Stomach smooth muscle (tissue), 2 donors: ENCODE results near the gene MINPP1.

Source experiments
- H3K27ac ChIP-seq: one replicate; pipeline ENCODE4 v1.7.0; 2013; ENCODE audit warnings: mild to moderate bottlenecking, low read length, inconsistent platforms
- H3K27me3 ChIP-seq, 2 donors: one replicate each; pipeline ENCODE4 v1.7.0; 2013; ENCODE audit warnings: low read length in 2 of 2; ENCODE audit not compliant: insufficient read depth in 2 of 2, control insufficient read depth in 1 of 2
- H3K36me3 ChIP-seq, 2 donors: one replicate each; pipeline ENCODE4 v1.7.0; 2013; ENCODE audit warnings: low read length in 2 of 2; ENCODE audit not compliant: control insufficient read depth in 2 of 2, insufficient read depth in 2 of 2
- H3K4me1 ChIP-seq: one replicate; pipeline ENCODE4 v1.7.0; 2013; ENCODE audit warnings: low read length; ENCODE audit not compliant: control insufficient read depth, insufficient read depth
- H3K4me3 ChIP-seq, 2 donors: one replicate each; pipeline ENCODE4 v1.7.0; 2013; ENCODE audit warnings: low read length in 2 of 2
- H3K9ac ChIP-seq, 2 donors: one replicate each; pipeline ENCODE4 v1.7.0; 2013; ENCODE audit warnings: low read length in 2 of 2, mild to moderate bottlenecking in 1 of 2
- H3K9me3 ChIP-seq, 2 donors: one replicate each; pipeline ENCODE4 v1.7.0; 2013; ENCODE audit warnings: low read length in 2 of 2; ENCODE audit not compliant: control insufficient read depth in 2 of 2
- donor health status: healthy.
- donor health status: Pancreatic carcinoma.

MINPP1 gene

GRCh38 chr10:87546971-87547413, 42.3 kb downstream of the MINPP1 start:
- Histone ChIP-seq H3K27ac (no peak overlapping the region), H3K4me3 (no peak overlapping the region), H3K36me3 (peaks cover 4 to 9% of the 10 kb centered on the region in 2 donors), H3K27me3 (no peaks in the 10 kb centered on the region), H3K4me1 (no peaks in the 10 kb centered on the region), H3K9ac (no peak overlapping the region), H3K9me3 (no peaks in the 10 kb centered on the region)

DNA sequence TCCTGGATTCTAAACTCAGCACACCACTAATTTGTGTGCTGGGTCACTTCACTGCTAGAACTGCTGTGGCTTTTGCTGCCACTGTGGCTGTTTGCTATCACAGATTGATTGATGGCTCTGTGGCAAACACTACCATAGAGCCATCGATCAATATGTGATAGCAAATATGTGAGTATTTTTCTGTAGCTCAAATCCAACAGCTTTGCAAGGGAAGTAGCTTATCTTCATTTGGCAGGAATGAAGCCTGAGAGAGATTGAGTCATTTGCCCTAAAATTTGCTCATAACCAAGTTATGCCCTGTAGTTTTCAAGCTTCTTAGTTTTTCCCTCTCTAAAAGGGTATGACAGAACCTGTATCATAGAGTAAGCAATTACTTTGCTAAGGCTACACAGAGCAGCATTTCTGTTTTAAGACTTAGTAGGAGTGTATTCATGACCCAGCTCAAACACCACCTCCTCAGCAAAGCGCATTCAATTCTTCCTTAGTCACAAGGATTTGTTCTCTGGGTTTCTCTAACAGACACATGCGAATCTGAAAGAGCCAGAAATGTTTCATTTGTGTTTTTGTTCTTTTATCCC, 43.1 kb downstream of the MINPP1 start:
- H3K27me3 ChIP-seq = no peaks in the 10 kb centered on the region
- no peaks in the 10 kb centered on the region for H3K9me3 ChIP-seq
- H3K27ac ChIP-seq = no peak overlapping the region
- no peak overlapping the region for H3K4me3 ChIP-seq
- no peaks in the 10 kb centered on the region for H3K4me1 ChIP-seq
- H3K9ac ChIP-seq = no peak overlapping the region
- H3K36me3 ChIP-seq = peaks cover 4 to 8% of the 10 kb centered on the region in 2 donors

DNA sequence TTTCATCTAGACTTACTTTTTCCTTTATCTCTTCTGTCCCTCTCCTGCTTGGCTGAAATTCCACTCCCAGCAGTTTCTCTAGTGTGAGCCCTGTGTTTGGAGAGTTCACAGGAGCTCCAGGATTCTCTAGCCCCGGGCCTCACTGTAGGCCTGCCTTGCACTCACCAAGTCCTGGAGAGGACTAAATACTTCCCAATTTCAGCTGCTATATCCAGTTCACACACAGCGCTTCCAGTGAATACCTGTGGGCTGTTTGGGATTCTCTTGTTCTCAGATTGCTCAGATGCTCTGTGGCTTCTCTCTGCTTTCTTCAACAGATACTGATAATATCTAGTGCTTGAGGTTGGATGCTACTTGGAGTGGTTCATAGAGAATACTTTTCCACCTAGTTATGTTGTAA, 46.0 kb downstream of the MINPP1 start:
- Histone ChIP-seq H3K4me1 (no peaks in the 10 kb centered on the region), H3K4me3 (no peak overlapping the region), H3K36me3 (peaks cover 3 to 4% of the 10 kb centered on the region in 2 donors), H3K27ac (no peak overlapping the region), H3K27me3 (no peaks in the 10 kb centered on the region), H3K9ac (no peak overlapping the region), H3K9me3 (no peaks in the 10 kb centered on the region)

DNA sequence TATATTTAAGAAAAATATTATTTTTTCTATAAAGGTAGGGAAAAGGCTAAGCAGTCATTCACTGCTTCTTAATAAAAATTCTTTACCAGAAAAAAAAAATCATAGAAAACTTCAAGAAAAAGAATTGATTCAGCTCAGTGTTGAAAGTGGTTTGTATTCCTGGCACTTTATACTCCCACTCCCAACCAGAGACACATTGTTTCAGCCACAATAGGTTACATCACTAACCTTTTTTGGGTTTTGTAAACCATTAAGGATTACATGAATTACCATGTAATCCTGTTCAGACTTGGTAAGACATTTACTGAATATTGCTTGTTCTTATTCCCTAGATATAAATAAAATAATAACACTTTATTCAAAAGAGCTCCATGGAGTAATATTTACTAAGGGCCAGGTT, 46.6 kb downstream of the MINPP1 start:
- H3K4me3 ChIP-seq = no peak overlapping the region
- no peaks in the 10 kb centered on the region for H3K27me3 ChIP-seq
- peaks cover 3% of the 10 kb centered on the region in 2 donors for H3K36me3 ChIP-seq
- H3K9ac ChIP-seq = no peak overlapping the region
- H3K4me1 ChIP-seq = no peaks in the 10 kb centered on the region
- no peaks in the 10 kb centered on the region for H3K9me3 ChIP-seq
- no peak overlapping the region for H3K27ac ChIP-seq

- Histone ChIP-seq H3K27ac (no peak overlapping the region), H3K9ac (no peak overlapping the region), H3K36me3 (peaks cover 0 to 3% of the 10 kb centered on the region in 2 donors), H3K27me3 (no peaks in the 10 kb centered on the region), H3K4me1 (no peaks in the 10 kb centered on the region), H3K4me3 (no peak overlapping the region), H3K9me3 (no peaks in the 10 kb centered on the region)
Measured at GRCh38 chr10:87552248-87552929, 47.7 kb downstream of the MINPP1 start.

DNA sequence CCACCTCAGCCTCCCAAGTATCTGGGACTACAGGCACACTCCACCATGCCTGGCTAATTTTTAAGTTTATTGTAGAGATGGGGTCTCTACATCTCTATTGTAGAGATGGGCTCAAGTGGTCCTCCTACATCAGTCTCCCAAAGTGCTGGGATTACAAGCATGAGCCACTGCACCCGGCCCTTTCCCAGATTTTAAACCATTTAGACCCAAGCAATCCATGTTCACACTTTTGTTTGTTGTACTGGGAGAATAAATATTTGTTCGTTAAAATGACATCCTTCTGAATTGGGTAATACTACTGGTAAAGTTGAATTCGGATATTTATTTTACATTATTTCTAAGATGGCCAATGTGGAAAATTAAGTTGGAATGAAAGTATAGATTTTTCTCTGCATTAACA, 52.7 kb downstream of the MINPP1 start:
- Histone ChIP-seq H3K9ac (no peak overlapping the region), H3K27ac (no peak overlapping the region), H3K9me3 (no peaks in the 10 kb centered on the region), H3K36me3 (no peaks in the 10 kb centered on the region), H3K27me3 (no peaks in the 10 kb centered on the region), H3K4me3 (no peak overlapping the region), H3K4me1 (no peaks in the 10 kb centered on the region)

DNA sequence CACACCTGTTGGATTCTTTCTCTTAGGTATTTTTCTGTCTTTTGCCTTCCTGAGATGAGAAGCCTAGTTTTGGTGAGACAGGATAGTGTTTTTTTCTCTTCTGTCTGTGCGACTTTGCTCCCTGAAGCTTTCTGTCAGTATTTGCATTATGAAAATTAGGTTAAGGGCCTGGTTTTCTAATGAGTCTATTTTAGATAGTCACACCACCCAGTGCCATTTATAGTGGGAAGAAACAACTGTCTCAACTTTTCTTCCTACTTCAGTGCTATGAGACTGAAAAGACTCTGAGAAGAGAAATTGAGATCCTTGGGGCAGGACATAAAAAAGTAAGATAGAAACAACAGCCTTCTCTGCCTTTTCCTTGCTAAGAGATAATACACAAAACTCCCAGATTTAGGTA, 53.6 kb downstream of the MINPP1 start:
- Histone ChIP-seq H3K27me3 (no peaks in the 10 kb centered on the region), H3K36me3 (no peaks in the 10 kb centered on the region), H3K27ac (no peak overlapping the region), H3K9ac (no peak overlapping the region), H3K4me1 (no peaks in the 10 kb centered on the region), H3K9me3 (peaks cover 0 to under 1% of the 10 kb centered on the region in 2 donors), H3K4me3 (no peak overlapping the region)

DNA sequence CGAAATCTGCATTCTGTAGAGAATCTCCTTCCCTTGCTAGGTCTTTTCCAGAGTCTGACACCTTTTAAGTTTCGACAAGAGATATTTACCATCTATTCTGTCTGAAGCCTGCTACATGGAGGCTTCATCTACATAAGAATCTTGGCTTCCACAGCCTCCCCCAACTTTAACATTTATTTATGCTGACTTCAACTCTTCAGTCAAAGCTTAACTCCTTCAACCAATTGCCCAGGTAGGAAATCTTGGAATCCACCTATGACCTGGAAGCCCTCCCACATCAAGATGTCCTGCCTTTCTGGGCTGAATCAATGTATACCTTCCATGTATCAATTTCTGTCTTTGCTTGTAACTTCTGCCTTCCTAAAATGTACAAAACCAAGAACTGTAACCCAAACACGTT, 54.7 kb downstream of the MINPP1 start:
- Histone ChIP-seq H3K27ac (no peak overlapping the region), H3K4me1 (no peaks in the 10 kb centered on the region), H3K4me3 (no peak overlapping the region), H3K36me3 (no peaks in the 10 kb centered on the region), H3K9me3 (peaks cover 0 to 7% of the 10 kb centered on the region in 2 donors), H3K9ac (no peak overlapping the region), H3K27me3 (no peaks in the 10 kb centered on the region)

DNA sequence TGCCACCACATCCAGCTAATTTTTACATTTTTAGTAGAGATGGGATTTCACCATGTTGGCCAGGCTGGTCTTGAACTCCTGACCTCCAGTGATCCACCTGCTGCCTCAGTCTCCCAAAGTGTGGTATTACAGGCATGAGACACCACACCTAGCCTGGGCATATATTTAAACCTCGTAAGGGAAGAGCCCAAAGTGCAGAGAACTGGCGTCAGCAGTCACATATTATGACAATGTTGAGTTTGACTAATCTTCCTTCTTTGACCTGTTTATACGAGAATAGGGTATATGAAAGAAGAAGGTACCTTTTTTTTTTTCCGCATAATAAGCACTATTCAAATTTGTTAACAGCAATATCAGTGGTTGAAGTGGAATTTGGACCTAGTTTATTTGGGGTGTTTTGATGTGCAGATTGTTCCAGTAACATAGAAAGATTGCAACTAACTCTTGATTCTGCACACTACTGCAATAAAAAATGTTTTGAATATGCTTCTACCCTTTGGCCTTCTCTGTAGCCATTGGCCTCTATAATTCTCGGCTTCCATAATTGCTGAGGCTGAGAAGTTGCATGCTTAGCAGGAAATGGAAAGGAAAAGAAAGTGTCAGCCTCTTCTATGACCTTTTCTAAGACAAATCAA, 55.9 kb downstream of the MINPP1 start:
- Histone ChIP-seq H3K4me3 (no peak overlapping the region), H3K9me3 (peaks cover 0 to 9% of the 10 kb centered on the region in 2 donors), H3K4me1 (no peaks in the 10 kb centered on the region), H3K9ac (no peak overlapping the region), H3K36me3 (no peaks in the 10 kb centered on the region), H3K27ac (no peak overlapping the region), H3K27me3 (no peaks in the 10 kb centered on the region)

GRCh38 chr10:87562750-87563149, 58.1 kb downstream of the MINPP1 start:
- Histone ChIP-seq H3K4me3 (no peak overlapping the region), H3K4me1 (no peaks in the 10 kb centered on the region), H3K9ac (no peak overlapping the region), H3K36me3 (no peaks in the 10 kb centered on the region), H3K27ac (no peak overlapping the region), H3K9me3 (peaks cover 2 to 9% of the 10 kb centered on the region in 2 donors), H3K27me3 (no peaks in the 10 kb centered on the region)

DNA sequence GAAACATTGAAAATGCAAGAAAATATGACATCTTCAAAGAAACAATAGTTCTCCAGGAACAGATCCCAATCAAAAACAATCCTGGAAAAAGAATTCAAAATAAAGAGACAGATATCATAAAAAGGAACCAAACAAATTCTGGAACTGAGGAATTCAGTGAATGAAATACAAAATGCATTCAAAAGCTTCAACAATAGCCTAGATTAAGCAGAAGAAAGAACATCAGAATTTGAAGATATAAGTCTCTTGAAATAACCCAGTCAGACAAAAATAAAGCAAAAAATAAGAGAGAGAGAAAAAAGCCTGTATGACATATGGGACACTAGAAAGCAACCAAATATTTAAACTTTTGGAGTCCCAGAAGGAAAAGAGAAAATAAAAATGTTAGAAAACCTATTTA, 60.3 kb downstream of the MINPP1 start:
- Histone ChIP-seq H3K27me3 (no peaks in the 10 kb centered on the region), H3K4me3 (no peak overlapping the region), H3K4me1 (no peaks in the 10 kb centered on the region), H3K36me3 (no peaks in the 10 kb centered on the region), H3K9me3 (peaks cover 2 to 9% of the 10 kb centered on the region in 2 donors), H3K27ac (no peak overlapping the region), H3K9ac (no peak overlapping the region)
